Activated T-helper 2 cell treated with anti-CD3 and anti-CD28 coated beads, Interferon-gamma antibody, Interleukin-2, Interleukin-4, amounts not matched to agents 10 μg/mL and 5 μg/mL and 100 μg/mL, durations not matched to agents 14 hours and 24 hours and 36 hours (primary cell): ENCODE measurements around the gene PNKD. TPM values are rescaled to one million over a fixed set of nuclear protein-coding genes. Genes with fewer than 3 reads are reported as not detected.
"Not testable (repeated sequence)": the region's sequence is repeated elsewhere in the genome, so short reads cannot be mapped to it uniquely, and the experiment has no call there.

ENCODE experiments used
- DNase-seq: peaks from one replicate; pipeline ENCODE4 v3.0.0; 2021; ENCODE audit warnings: low spot score
- H3K27ac Mint-ChIP-seq: one replicate; pipeline ENCODE4 v1.8.0; 2021; ENCODE audit warnings: mixed read lengths
- H3K27me3 Mint-ChIP-seq: one replicate; pipeline ENCODE4 v1.8.0; 2021; ENCODE audit warnings: low read depth, mixed read lengths
- H3K36me3 Mint-ChIP-seq: one replicate; pipeline ENCODE4 v1.8.0; 2021; ENCODE audit warnings: low read depth, mixed read lengths
- H3K4me1 Mint-ChIP-seq: one replicate; pipeline ENCODE4 v1.8.0; 2021; ENCODE audit warnings: low read depth, mixed read lengths
- H3K4me3 Mint-ChIP-seq: one replicate; pipeline ENCODE4 v1.8.0; 2021; ENCODE audit warnings: low read depth, mild to moderate bottlenecking, moderate library complexity, mixed read lengths
- H3K9me3 Mint-ChIP-seq: one replicate; pipeline ENCODE4 v1.8.0; 2021; ENCODE audit warnings: mixed read lengths
- intact Hi-C: fragments of 100-400 bp; cut with micrococcal nuclease; formaldehyde crosslinking; loops from one replicate; pipeline ENCODE4 v1.15.1; 2023
- total RNA-seq: library from RNA; stranded (reverse); gene quantifications from 2 replicates; pipeline ENCODE4 v1.2.3, GENCODE V29; 2022

The PNKD gene
- total RNA-seq, 1 donor from 2014 or later = 20.8 TPM

GRCh38 chr2:218307415-218308090 lies 37.2 kb downstream of the PNKD start:
- no peaks in the 10 kb centered on the region for H3K9me3 Mint-ChIP-seq
- peaks cover 2% of the 10 kb centered on the region for H3K27me3 Mint-ChIP-seq
- H3K4me3 Mint-ChIP-seq = no peak overlapping the region

DNA sequence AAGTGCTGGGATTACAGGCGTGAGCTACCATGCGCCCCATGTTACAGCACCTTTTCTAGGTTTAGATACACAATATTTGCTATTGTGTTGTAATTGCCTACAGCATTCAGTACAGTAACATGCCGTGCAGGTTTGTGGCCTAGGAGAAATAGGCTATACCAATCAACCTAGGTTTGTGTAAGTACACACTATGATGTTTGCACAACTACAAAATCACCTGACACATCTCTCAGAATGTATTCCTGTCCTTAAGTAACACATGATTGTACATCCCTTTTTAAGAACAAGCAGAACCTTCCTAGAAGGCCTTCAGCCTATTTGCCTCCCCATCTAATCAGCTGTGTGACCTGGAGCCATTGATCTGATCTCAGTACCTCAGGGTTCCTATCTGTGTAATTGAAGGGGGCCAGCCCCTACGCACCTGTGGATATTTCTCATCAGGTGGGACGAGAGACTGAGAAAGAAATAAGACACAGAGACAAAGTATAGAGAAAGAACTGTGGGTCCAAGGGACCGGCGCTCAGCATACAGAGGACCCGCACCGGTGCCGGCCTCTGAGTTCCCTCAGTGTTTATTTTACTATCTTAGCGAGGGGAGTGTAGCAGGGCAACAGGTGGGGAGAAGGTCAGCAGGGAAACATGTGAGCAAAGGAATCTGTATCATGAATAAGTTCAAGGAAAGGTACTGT lies 40.7 kb downstream of the PNKD start:
- intact Hi-C loops = no loop called here
- H3K9me3 Mint-ChIP-seq = no peaks in the 10 kb centered on the region
- no peak overlapping the region for H3K27ac Mint-ChIP-seq
- H3K36me3 Mint-ChIP-seq = no peaks in the 10 kb centered on the region
- H3K27me3 Mint-ChIP-seq = peaks cover 2% of the 10 kb centered on the region
- peaks cover 8% of the 10 kb centered on the region for H3K4me1 Mint-ChIP-seq
- H3K4me3 Mint-ChIP-seq = no peak overlapping the region
- DNase-seq = no peak

More at GRCh38 chr2:218307415-218308090, 37.2 kb downstream of the PNKD start:
- Mint-ChIP-seq H3K36me3 (no peaks in the 10 kb centered on the region), H3K27ac (no peak overlapping the region), H3K4me1 (peaks cover 3% of the 10 kb centered on the region)
- intact Hi-C loops = no loop called here
- DNase-seq = no peak

DNA sequence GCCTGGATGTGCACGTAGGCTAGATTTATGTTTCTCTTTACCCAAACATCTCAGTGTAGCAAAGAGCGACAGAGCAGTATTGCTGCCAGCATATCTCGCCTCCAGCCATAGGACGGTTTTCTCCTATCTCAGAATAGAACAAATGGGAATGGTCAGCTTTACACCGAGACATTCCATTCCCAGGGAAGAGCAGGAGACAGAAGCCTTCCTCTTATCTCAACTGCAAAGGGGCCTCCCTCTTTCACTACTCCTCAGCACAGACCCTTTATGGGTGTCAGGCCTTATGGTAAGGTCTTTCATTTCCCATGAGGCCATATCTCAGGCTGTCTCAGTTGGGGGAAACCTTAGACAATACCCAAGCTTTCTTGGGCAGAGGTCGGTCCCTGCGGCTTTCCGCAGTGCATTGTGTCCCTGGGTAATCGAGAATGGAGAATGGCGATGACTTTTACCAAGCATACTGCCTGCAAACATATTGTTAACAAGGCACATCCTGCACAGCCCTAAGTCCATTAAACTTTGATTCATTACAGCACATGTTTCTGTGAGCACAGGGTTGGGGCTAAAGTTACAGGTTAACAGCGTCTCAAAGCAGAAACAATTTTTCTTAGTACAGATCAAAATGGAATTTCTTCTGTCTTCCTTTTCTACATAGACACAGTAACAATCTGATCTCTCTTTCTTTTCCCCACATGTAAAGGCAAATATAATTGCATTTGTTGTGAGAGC lies 41.4 kb downstream of the PNKD start:
- H3K9me3 Mint-ChIP-seq, H3K27ac Mint-ChIP-seq, intact Hi-C loops, H3K27me3 Mint-ChIP-seq, H3K36me3 Mint-ChIP-seq, DNase-seq, H3K4me3 Mint-ChIP-seq: not testable (repeated sequence)
- H3K4me1 Mint-ChIP-seq = peaks cover 13% of the 10 kb centered on the region

GRCh38 chr2:218312267-218312756 lies 42.0 kb downstream of the PNKD start:
- H3K4me3 Mint-ChIP-seq = no peak overlapping the region
- H3K36me3 Mint-ChIP-seq = no peaks in the 10 kb centered on the region
- no peak for DNase-seq
- H3K4me1 Mint-ChIP-seq = peaks cover 18% of the 10 kb centered on the region
- H3K27me3 Mint-ChIP-seq = peaks cover 2% of the 10 kb centered on the region
- intact Hi-C loops = no loop called here
- H3K27ac Mint-ChIP-seq = no peak overlapping the region
- H3K9me3 Mint-ChIP-seq = no peaks in the 10 kb centered on the region

DNA sequence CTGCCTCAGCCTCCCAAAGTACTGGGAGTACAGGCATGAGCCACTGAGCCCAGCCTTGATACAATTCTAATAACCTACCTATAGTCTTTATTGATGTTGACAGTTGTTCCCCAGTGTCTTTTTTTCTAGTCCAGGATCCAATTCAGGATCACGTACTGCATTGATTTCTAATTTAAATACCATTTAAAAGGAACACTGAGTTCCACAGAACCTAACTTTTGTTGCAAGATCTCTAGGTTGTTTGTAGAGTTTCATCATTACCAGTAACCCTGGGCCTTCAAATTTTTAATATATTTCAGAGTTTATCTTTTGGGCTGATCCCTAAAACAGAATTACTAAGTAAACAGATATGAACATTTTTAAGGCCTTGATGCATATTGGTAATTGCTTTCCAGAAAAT lies 43.0 kb downstream of the PNKD start:
- Mint-ChIP-seq H3K9me3 (no peaks in the 10 kb centered on the region), H3K4me3 (no peak overlapping the region), H3K36me3 (no peaks in the 10 kb centered on the region), H3K4me1 (peaks cover 20% of the 10 kb centered on the region), H3K27me3 (peaks cover 2% of the 10 kb centered on the region), H3K27ac (no peak overlapping the region)
- intact Hi-C loops = no loop called here
- DNase-seq = no peak

GRCh38 chr2:218314764-218315163 lies 44.4 kb downstream of the PNKD start:
- H3K27ac Mint-ChIP-seq, H3K4me3 Mint-ChIP-seq, H3K9me3 Mint-ChIP-seq, H3K27me3 Mint-ChIP-seq, intact Hi-C loops, DNase-seq, H3K36me3 Mint-ChIP-seq: not testable (repeated sequence)
- H3K4me1 Mint-ChIP-seq = peaks cover 20% of the 10 kb centered on the region

- H3K27ac Mint-ChIP-seq = no peak overlapping the region
- intact Hi-C loops = no loop called here
- no peaks in the 10 kb centered on the region for H3K27me3 Mint-ChIP-seq
- peaks cover 20% of the 10 kb centered on the region for H3K4me1 Mint-ChIP-seq
- no peak for DNase-seq
- no peaks in the 10 kb centered on the region for H3K36me3 Mint-ChIP-seq
- no peak overlapping the region for H3K4me3 Mint-ChIP-seq
- no peaks in the 10 kb centered on the region for H3K9me3 Mint-ChIP-seq
Observed at GRCh38 chr2:218315397-218315796, 45.1 kb downstream of the PNKD start.

DNA sequence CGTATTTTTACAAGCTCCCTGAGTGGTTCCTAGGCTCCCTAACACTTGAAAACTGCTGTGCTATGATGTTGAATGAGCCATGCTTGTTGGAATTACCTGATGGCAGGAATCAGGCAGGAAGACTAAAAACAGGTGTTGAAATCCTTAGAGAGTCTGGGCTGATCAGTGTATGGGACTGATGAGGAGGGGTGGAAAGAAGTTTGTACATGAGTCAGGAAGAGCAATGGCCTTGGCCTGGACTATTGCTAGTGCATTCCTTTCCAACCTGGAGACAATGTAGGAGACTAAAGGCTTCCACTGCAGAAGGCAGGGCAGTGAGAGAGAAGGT lies 46.9 kb downstream of the PNKD start:
- DNase-seq = no peak
- H3K27me3 Mint-ChIP-seq = no peaks in the 10 kb centered on the region
- intact Hi-C loops = loop anchor here (2.0 kb wide), 1 partner anchor 46 kb away; the partner anchor contains the start of genes AAMP and PNKD
- no peaks in the 10 kb centered on the region for H3K9me3 Mint-ChIP-seq
- H3K4me3 Mint-ChIP-seq = no peak overlapping the region
- H3K4me1 Mint-ChIP-seq = peaks cover 20% of the 10 kb centered on the region
- no peaks in the 10 kb centered on the region for H3K36me3 Mint-ChIP-seq
- no peak overlapping the region for H3K27ac Mint-ChIP-seq

DNA sequence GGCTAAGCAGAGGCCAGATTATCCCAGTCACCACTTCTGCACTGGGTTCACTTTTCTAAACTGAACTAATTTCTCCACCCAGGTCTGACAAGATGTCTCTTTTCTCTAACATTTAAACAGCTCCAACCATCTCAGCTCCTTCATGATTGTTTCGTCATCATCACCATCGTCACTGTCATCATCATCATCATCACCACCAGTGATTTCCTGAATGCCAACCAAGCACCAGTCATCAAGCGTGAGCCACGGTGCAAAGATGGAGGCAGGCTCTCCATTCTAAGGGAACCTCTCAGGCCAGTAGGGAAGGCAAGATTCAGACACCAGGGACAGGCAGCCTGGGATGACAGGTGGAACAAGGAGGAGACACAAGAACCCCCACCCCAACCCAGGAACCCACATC lies 47.5 kb downstream of the PNKD start:
- H3K4me3 Mint-ChIP-seq = no peak overlapping the region
- H3K4me1 Mint-ChIP-seq = peaks cover 23% of the 10 kb centered on the region
- no peaks in the 10 kb centered on the region for H3K9me3 Mint-ChIP-seq
- no peak overlapping the region for H3K27ac Mint-ChIP-seq
- H3K36me3 Mint-ChIP-seq = no peaks in the 10 kb centered on the region
- DNase-seq = no peak
- intact Hi-C loops = loop anchor here (2.0 kb wide), 1 partner anchor 47 kb away; the partner anchor contains the start of genes AAMP and PNKD
- peaks cover 3% of the 10 kb centered on the region for H3K27me3 Mint-ChIP-seq

DNA sequence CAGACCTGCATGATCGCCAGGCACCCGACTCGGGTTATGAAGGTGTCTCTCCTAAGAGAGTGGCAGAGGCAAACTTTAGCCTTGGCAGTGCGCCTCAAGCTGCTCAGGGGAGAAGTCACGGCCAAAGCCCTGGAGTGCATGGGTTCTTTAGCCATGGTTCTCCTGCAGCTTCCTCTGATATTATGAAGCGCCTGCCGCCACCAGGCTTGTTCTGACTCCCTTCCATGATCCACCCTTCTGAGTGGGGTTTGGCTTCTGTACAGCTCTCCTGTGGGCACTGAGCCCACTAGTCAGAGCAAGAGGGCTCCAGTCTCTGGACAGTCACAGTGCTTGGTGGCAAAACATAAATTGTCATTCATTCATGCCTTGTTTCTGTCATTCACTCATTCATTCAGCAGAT lies 47.9 kb downstream of the PNKD start:
- no peaks in the 10 kb centered on the region for H3K36me3 Mint-ChIP-seq
- H3K27me3 Mint-ChIP-seq = peaks cover 3% of the 10 kb centered on the region
- no peaks in the 10 kb centered on the region for H3K9me3 Mint-ChIP-seq
- H3K4me3 Mint-ChIP-seq = no peak overlapping the region
- H3K4me1 Mint-ChIP-seq = peaks cover 23% of the 10 kb centered on the region
- intact Hi-C loops = no loop called here
- DNase-seq = no peak
- no peak overlapping the region for H3K27ac Mint-ChIP-seq

DNA sequence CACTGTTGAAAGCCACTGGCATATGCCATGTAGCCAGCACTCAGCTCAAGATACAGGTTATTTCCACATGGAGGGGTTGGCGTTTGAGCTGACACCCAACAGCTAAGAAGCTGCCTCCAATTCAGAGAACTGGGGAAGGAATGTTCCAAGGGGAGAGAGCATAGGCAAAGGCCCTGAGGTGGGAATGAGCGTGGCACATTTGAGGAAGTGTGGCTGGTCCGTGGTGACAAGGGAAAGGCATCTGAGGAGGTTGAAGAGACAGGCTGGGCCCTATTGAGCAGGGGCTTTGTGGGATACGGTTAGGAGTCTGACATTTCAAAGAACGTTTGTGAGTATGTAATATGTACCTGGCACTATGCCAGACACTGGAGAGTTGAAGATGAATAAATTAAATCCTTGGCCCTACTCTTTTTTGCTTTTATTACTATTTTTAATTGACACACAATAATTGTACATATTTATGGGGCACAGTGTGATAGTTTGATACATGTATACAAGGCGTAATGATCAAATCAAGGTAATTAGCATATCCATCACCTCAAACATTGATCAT lies 49.6 kb downstream of the PNKD start:
- Mint-ChIP-seq H3K4me3 (no peak overlapping the region), H3K4me1 (peaks cover 31% of the 10 kb centered on the region), H3K27ac (no peak overlapping the region), H3K27me3 (peaks cover 15% of the 10 kb centered on the region), H3K9me3 (no peaks in the 10 kb centered on the region), H3K36me3 (no peaks in the 10 kb centered on the region)
- no peak for DNase-seq
- intact Hi-C loops = loop anchor here (5.0 kb wide), 1 partner anchor 47 kb away; no protein-coding TSS in a partner anchor

GRCh38 chr2:218320704-218321336 lies 50.5 kb downstream of the PNKD start:
- intact Hi-C loops = loop anchor here (5.0 kb wide), 1 partner anchor 46 kb away; no protein-coding TSS in a partner anchor

More at GRCh38 chr2:218320704-218321336, 50.5 kb downstream of the PNKD start:
- Mint-ChIP-seq H3K9me3 (no peaks in the 10 kb centered on the region), H3K4me1 (peaks cover 28% of the 10 kb centered on the region), H3K36me3 (no peaks in the 10 kb centered on the region), H3K27ac (no peak overlapping the region), H3K4me3 (no peak overlapping the region), H3K27me3 (peaks cover 20% of the 10 kb centered on the region)
- no peak for DNase-seq
